H9 (cell line): ENCODE measurements around the gene KLK10. TPM values are rescaled to one million over a fixed set of nuclear protein-coding genes. Genes with fewer than 3 reads are reported as not detected.

Experiments used
- DNase-seq: peaks from one replicate; pipeline ENCODE4 v3.0.0-alpha.2; 2017
- H2AFZ ChIP-seq: one replicate; pipeline ENCODE4 v1.6.1; 2013; ENCODE audit warnings: mild to moderate bottlenecking, low read length, control low read depth, moderate library complexity
- H2AK5ac ChIP-seq: 2 replicates; pipeline ENCODE4 v1.6.1; 2013; ENCODE audit warnings: low read length, control low read depth, mixed read lengths; ENCODE audit not compliant: insufficient read length
- H2BK120ac ChIP-seq: one replicate; pipeline ENCODE4 v1.6.1; 2013; ENCODE audit warnings: low read depth, mild to moderate bottlenecking, low read length, control low read depth, inconsistent platforms; ENCODE audit not compliant: poor library complexity, severe bottlenecking
- H2BK12ac ChIP-seq: 2 replicates; pipeline ENCODE4 v1.6.1; 2013; ENCODE audit warnings: low read length, control low read depth, mixed read lengths, low read depth; ENCODE audit not compliant: insufficient read length
- H2BK15ac ChIP-seq: 2 replicates; pipeline ENCODE4 v1.6.1; 2013; ENCODE audit warnings: low read depth, low read length, control low read depth
- H2BK20ac ChIP-seq: one replicate; pipeline ENCODE4 v1.6.1; 2013; ENCODE audit warnings: low read depth, mild to moderate bottlenecking, low read length, control low read depth, inconsistent platforms; ENCODE audit not compliant: poor library complexity, severe bottlenecking
- H2BK5ac ChIP-seq: 2 replicates; pipeline ENCODE4 v1.6.1; 2013; ENCODE audit warnings: low read length, control low read depth, mixed read lengths; ENCODE audit not compliant: insufficient read length
- H3K14ac ChIP-seq: 2 replicates; pipeline ENCODE4 v1.6.1; 2013; ENCODE audit warnings: low read length, control low read depth; ENCODE audit not compliant: insufficient read depth
- H3K18ac ChIP-seq: 2 replicates; pipeline ENCODE4 v1.6.1; 2013; ENCODE audit warnings: low read depth, mild to moderate bottlenecking, mixed read lengths, low read length, control low read depth; ENCODE audit not compliant: insufficient read length
- H3K23ac ChIP-seq: 2 replicates; pipeline ENCODE4 v1.6.1; 2013; ENCODE audit warnings: low read length, control low read depth, mixed read lengths, low read depth; ENCODE audit not compliant: insufficient read length
- H3K23me2 ChIP-seq: 2 replicates; pipeline ENCODE4 v1.6.1; 2013; ENCODE audit warnings: low read depth, mild to moderate bottlenecking, mixed read lengths, low read length, control low read depth; ENCODE audit not compliant: insufficient read length, poor library complexity, severe bottlenecking
- H3K27ac ChIP-seq: 2 replicates; pipeline ENCODE4 v1.5.1; 2013; ENCODE audit warnings: low read length, control low read depth, mixed read lengths, low read depth; ENCODE audit not compliant: insufficient read length
- H3K27me3 ChIP-seq: 2 replicates; pipeline ENCODE4 v1.6.1; 2013; ENCODE audit warnings: low read length, control low read depth, inconsistent platforms; ENCODE audit not compliant: insufficient read depth
- H3K4ac ChIP-seq: 2 replicates; pipeline ENCODE4 v1.6.1; 2013; ENCODE audit warnings: low read depth, mild to moderate bottlenecking, control low read depth, inconsistent platforms, low read length, moderate library complexity
- H3K4me1 ChIP-seq: 2 replicates; pipeline ENCODE4 v1.6.1; 2013; ENCODE audit warnings: low read length, control low read depth, inconsistent platforms; ENCODE audit not compliant: insufficient read depth
- H3K4me2 ChIP-seq: 2 replicates; pipeline ENCODE4 v1.6.1; 2013; ENCODE audit warnings: low read length, control low read depth, mixed read lengths; ENCODE audit not compliant: insufficient read length, insufficient read depth
- H3K56ac ChIP-seq: 2 replicates; pipeline ENCODE4 v1.6.1; 2013; ENCODE audit warnings: low read depth, mild to moderate bottlenecking, mixed read lengths, low read length, control low read depth; ENCODE audit not compliant: insufficient read length
- H3K79me1 ChIP-seq: 2 replicates; pipeline ENCODE4 v1.6.1; 2013; ENCODE audit warnings: low read depth, mild to moderate bottlenecking, moderate library complexity, low read length, control low read depth, inconsistent platforms; ENCODE audit not compliant: insufficient read depth, poor library complexity, severe bottlenecking
- H3K79me2 ChIP-seq: 2 replicates; pipeline ENCODE4 v1.6.1; 2013; ENCODE audit warnings: low read length, control low read depth, inconsistent platforms; ENCODE audit not compliant: insufficient read depth
- H3K9ac ChIP-seq: 2 replicates; pipeline ENCODE4 v1.6.1; 2013; ENCODE audit warnings: low read length, control low read depth, mixed read lengths; ENCODE audit not compliant: insufficient read length; ENCODE audit errors: extremely low read depth
- H3K9me3 ChIP-seq: one replicate; pipeline ENCODE4 v1.6.1; 2013; ENCODE audit warnings: low read depth, low read length, inconsistent platforms; ENCODE audit not compliant: control insufficient read depth
- H3T11ph ChIP-seq: one replicate; pipeline ENCODE4 v1.6.1; 2013; ENCODE audit warnings: mild to moderate bottlenecking, low read length, control low read depth, inconsistent platforms
- H4K20me1 ChIP-seq: one replicate; pipeline ENCODE4 v1.6.1; 2013; ENCODE audit not compliant: control insufficient read depth, insufficient read length, insufficient read depth
- H4K5ac ChIP-seq: 2 replicates; pipeline ENCODE4 v1.6.1; 2013; ENCODE audit warnings: low read depth, mild to moderate bottlenecking, mixed read lengths, low read length, control low read depth; ENCODE audit not compliant: insufficient read length
- H4K8ac ChIP-seq: replicated peaks from 2 replicates; pipeline ENCODE4 v1.6.1; 2013; ENCODE audit warnings: low read length, control low read depth, mixed read lengths, low read depth; ENCODE audit not compliant: insufficient read length
- H4K91ac ChIP-seq: 2 replicates; pipeline ENCODE4 v1.6.1; 2013; ENCODE audit warnings: low read depth, mild to moderate bottlenecking, moderate library complexity, mixed read lengths, low read length, control low read depth; ENCODE audit not compliant: insufficient read length
- H3K27ac Mint-ChIP-seq, 3 experiments: 2 replicates in 2 of 3; 3 replicates in 1 of 3; pipeline ENCODE4 v1.8.0; 2020 to 2021; ENCODE audit warnings: mixed read lengths in 3 of 3, mild to moderate bottlenecking in 1 of 3, moderate library complexity in 1 of 3
- H3K27me3 Mint-ChIP-seq: 2 replicates; pipeline ENCODE4 v1.8.0; 2021; ENCODE audit warnings: low read depth, mild to moderate bottlenecking, moderate library complexity, mixed read lengths
- H3K36me3 Mint-ChIP-seq, 3 experiments: 2 replicates in 2 of 3; 3 replicates in 1 of 3; pipeline ENCODE4 v1.8.0; 2020 to 2021; ENCODE audit warnings: low read depth in 3 of 3, mixed read lengths in 3 of 3; ENCODE audit not compliant: insufficient read depth in 1 of 3
- H3K4me1 Mint-ChIP-seq, 2 experiments: 2 replicates each; pipeline ENCODE4 v1.8.0; 2020; ENCODE audit warnings: mixed read lengths in 2 of 2
- H3K4me3 Mint-ChIP-seq, 2 experiments: 2 replicates in 1 of 2; 3 replicates in 1 of 2; pipeline ENCODE4 v1.8.0; 2020 to 2021; ENCODE audit warnings: mild to moderate bottlenecking in 2 of 2, mixed read lengths in 2 of 2, moderate library complexity in 1 of 2
- H3K9me3 Mint-ChIP-seq, 2 experiments: 2 replicates in 1 of 2; 3 replicates in 1 of 2; pipeline ENCODE4 v1.8.0; 2020; ENCODE audit warnings: mild to moderate bottlenecking in 2 of 2, mixed read lengths in 2 of 2, moderate library complexity in 1 of 2
- WGBS: extraction: QIAGEN DNeasy Blood & Tissue Kit; methylation state at CpG from one replicate; pipeline ENCODE4 v1.1.7; 2013; ENCODE audit warnings: missing lambda C conversion rate, low lambda C conversion rate, mixed read lengths; ENCODE audit not compliant: insufficient read length; ENCODE audit errors: extremely low coverage; 5-methylcytosine and 5-hydroxymethylcytosine counted together
- total RNA-seq: library from RNA; stranded (reverse); gene quantifications from 2 replicates; pipeline ENCODE4 v1.2.1, GENCODE V29; 2021
- TF ChIP-seq, protein P1 (sequence below): fragments of 200-600 bp; sonication (generic); conservative IDR thresholded peaks from 3 replicates; pipeline ENCODE4 v1.8.0; 2021; ENCODE audit warnings: antibody characterized with exemption, mild to moderate bottlenecking

The KLK10 gene
- total RNA-seq, 1 experiment from 2014 or later = 1.3 TPM

- Histone ChIP-seq H2BK12ac (no peak overlapping the region), H3K4ac (no peak overlapping the region), H3K79me1 (no peaks in the 10 kb centered on the region), H4K5ac (no peak overlapping the region), H3K18ac (no peak overlapping the region), H4K91ac (no peak overlapping the region), H3K4me1 (no peaks in the 10 kb centered on the region), H2BK5ac (no peak overlapping the region), H4K8ac (no peak overlapping the region), H3K27ac (no peak overlapping the region), H3K23ac (no peak overlapping the region), H2BK20ac (no peak overlapping the region), H3K9ac (no peak overlapping the region), H2BK15ac (no peak overlapping the region), H3K9me3 (no peaks in the 10 kb centered on the region), H3K23me2 (peaks cover 16% of the 10 kb centered on the region), H2BK120ac (no peak overlapping the region), H3T11ph (no peak overlapping the region), H2AK5ac (no peak overlapping the region), H3K14ac (no peak overlapping the region), H3K79me2 (no peaks in the 10 kb centered on the region), H2AFZ (no peak overlapping the region), H3K27me3 (no peaks in the 10 kb centered on the region; the same call in 1 of the 2 replicates), H3K4me2 (no peak overlapping the region), H3K56ac (no peak overlapping the region), H4K20me1 (no peaks in the 10 kb centered on the region)
- no CpG with 5 or more reads among the region's 19 CpGs for WGBS
- TF ChIP-seq, protein P1, sequence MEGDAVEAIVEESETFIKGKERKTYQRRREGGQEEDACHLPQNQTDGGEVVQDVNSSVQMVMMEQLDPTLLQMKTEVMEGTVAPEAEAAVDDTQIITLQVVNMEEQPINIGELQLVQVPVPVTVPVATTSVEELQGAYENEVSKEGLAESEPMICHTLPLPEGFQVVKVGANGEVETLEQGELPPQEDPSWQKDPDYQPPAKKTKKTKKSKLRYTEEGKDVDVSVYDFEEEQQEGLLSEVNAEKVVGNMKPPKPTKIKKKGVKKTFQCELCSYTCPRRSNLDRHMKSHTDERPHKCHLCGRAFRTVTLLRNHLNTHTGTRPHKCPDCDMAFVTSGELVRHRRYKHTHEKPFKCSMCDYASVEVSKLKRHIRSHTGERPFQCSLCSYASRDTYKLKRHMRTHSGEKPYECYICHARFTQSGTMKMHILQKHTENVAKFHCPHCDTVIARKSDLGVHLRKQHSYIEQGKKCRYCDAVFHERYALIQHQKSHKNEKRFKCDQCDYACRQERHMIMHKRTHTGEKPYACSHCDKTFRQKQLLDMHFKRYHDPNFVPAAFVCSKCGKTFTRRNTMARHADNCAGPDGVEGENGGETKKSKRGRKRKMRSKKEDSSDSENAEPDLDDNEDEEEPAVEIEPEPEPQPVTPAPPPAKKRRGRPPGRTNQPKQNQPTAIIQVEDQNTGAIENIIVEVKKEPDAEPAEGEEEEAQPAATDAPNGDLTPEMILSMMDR = no peak
- Mint-ChIP-seq H3K4me3 (peak overlapping the region; percentile 19 to 73; a peak in 4 of 5 replicates), H3K27ac (no peak overlapping the region), H3K36me3 (peaks cover 0 to 2% (median 0%) of the 10 kb centered on the region in 3 experiments; a peak in 2 of 7 replicates), H3K9me3 (peaks cover 0 to 13% of the 10 kb centered on the region in 2 experiments; a peak in 4 of 5 replicates), H3K27me3 (peaks cover 75% of the 10 kb centered on the region), H3K4me1 (peaks cover 8 to 18% of the 10 kb centered on the region in 2 experiments)
- no peak for DNase-seq
Observed at GRCh38 chr19:51015691-51016267, 3.7 kb downstream of the KLK10 start.
